HFFc6 (cell line): ENCODE measurements around the gene JHY. TPM values are rescaled to one million over a fixed set of nuclear protein-coding genes. Genes with fewer than 3 reads are reported as not detected.

Experiments
- DNase-seq: peaks from one replicate; pipeline ENCODE4 v3.0.0-alpha.2; 2018
- H3K27ac Mint-ChIP-seq: 2 replicates; pipeline ENCODE4 v1.8.0; 2020; ENCODE audit warnings: mild to moderate bottlenecking, mixed read lengths
- H3K27me3 Mint-ChIP-seq: 2 replicates; pipeline ENCODE4 v1.8.0; 2021; ENCODE audit warnings: mild to moderate bottlenecking, moderate library complexity, mixed read lengths; ENCODE audit not compliant: insufficient read depth
- H3K36me3 Mint-ChIP-seq: 2 replicates; pipeline ENCODE4 v1.8.0; 2021; ENCODE audit warnings: low read depth, mixed read lengths
- H3K4me1 Mint-ChIP-seq: 2 replicates; pipeline ENCODE4 v1.8.0; 2020; ENCODE audit warnings: low read depth, mixed read lengths
- H3K4me3 Mint-ChIP-seq: 2 replicates; pipeline ENCODE4 v1.8.0; 2020; ENCODE audit warnings: mild to moderate bottlenecking, moderate library complexity, mixed read lengths
- H3K9me3 Mint-ChIP-seq: 2 replicates; pipeline ENCODE4 v1.8.0; 2020; ENCODE audit warnings: mild to moderate bottlenecking, mixed read lengths
- total RNA-seq, 6 experiments: library from RNA; stranded (reverse); fragmentation: NEBNext Ultra II Directional; extraction: Animal tissue kit (Norgen Biotek cat#: 25700); gene quantifications; 2 replicates in 1 of 6; 3 replicates in 5 of 6; pipeline ENCODE4 v1.2.3, GENCODE V29; 2021
- TF ChIP-seq, protein P1 (sequence below): fragments of 200-600 bp; sonication (generic); IDR thresholded peaks from 2 replicates; pipeline ENCODE4 v1.5.0; 2021; ENCODE audit warnings: antibody characterized with exemption, mild to moderate bottlenecking

The JHY gene
- total RNA-seq, 6 experiments from 2014 or later = 5.2 to 6.4 (median 5.7) TPM

DNA sequence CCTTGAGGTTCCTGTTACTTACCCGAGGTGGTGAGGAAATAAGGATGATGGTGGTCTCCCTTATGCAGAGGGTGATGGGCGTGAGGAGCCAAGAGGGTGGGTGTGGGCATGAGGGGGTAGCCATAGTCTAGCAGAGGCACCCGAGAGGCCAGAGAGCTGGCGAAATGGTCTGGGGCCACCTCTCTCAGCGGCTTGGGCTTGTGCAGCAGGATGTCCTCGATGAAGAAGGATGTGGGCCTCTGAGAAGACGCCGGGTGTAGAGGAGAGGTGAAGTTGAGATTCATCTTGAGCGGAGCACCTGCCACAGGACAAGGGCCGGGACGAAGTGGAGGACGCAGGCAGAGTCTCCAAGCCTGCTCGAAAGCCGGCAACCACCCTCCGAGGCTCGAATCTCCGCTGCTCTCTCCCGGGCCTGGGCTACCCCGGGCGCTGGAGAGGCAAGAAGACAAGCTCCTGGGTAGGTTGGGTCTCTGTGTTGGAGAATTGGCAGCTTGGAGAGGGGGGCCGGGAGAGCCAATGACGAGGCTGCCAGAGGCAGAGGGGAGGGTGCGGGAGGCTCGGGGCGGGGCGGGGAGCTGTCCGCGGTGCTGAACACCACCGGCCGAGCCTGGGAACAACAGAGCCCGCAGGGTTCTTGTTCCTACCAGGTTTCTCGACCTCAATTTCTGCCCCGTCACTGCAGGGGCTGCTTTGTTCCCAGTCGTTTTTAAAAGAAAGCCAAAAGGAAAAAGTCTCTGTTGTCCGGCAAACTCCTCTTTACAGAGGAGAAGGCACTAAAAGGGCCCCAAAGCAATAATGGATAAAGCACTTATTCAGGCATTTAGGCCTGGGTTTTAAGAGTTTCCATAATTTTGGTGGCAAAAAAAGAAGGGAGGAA, 99.1 kb downstream of the JHY start, which contains the start of gene BSX:
Gene BSX (minus strand): TSS at position 447 of the 877 bp plus-strand sequence. CDS start 163 bp downstream, at position 284.
- H3K27ac Mint-ChIP-seq = no peak within 1 kb of the TSS
- peaks cover 84% of the 10 kb centered on the region for H3K27me3 Mint-ChIP-seq
- H3K9me3 Mint-ChIP-seq = peaks cover 4% of the 10 kb centered on the region; the same call in 1 of the 2 replicates
- peak; percentile 4 for DNase-seq
- H3K4me1 Mint-ChIP-seq = no peaks in the 10 kb centered on the region; the same call in 1 of the 2 replicates
- no peak within 1 kb of the TSS for H3K4me3 Mint-ChIP-seq
- TF ChIP-seq, protein P1, sequence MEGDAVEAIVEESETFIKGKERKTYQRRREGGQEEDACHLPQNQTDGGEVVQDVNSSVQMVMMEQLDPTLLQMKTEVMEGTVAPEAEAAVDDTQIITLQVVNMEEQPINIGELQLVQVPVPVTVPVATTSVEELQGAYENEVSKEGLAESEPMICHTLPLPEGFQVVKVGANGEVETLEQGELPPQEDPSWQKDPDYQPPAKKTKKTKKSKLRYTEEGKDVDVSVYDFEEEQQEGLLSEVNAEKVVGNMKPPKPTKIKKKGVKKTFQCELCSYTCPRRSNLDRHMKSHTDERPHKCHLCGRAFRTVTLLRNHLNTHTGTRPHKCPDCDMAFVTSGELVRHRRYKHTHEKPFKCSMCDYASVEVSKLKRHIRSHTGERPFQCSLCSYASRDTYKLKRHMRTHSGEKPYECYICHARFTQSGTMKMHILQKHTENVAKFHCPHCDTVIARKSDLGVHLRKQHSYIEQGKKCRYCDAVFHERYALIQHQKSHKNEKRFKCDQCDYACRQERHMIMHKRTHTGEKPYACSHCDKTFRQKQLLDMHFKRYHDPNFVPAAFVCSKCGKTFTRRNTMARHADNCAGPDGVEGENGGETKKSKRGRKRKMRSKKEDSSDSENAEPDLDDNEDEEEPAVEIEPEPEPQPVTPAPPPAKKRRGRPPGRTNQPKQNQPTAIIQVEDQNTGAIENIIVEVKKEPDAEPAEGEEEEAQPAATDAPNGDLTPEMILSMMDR = no peak
- peaks cover 5% of the 10 kb centered on the region; the same call in 1 of the 2 replicates for H3K36me3 Mint-ChIP-seq

DNA sequence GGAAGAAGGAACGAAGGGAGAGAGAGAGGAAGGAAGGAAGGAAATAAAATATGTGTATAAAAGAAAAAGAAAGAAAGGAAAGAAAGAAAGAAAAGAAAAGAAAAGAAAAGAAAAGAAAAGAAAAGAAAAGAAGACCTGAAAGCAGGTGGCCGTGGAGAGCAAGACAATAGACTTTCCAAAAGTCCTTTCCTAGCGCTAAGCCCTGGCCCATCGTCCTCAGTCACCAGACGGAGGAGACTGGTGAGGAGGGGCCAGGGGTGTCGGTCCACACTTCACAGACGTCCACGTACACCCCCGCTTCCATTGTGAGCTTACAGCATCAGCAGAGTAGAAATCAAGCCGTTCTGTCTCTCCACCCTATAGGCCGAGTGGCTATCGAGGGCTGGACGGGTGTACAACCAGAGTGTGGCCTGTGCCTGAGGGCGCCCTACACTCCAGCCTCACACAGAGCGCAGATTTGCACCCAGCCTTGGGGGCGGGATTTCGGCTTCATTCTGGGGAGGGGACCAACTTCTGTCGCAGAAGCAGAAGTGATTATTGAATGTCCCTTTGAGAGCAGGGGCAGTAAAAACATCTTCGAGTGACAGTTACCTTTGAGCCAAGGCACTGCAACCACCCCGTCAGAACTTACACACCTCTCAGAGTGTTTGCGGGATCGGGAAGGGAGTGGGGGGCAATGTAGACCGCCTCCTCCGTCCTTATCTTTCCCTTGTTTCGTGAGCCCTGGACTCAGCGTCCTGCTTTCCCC, 101.1 kb downstream of the JHY start:
- H3K4me1 Mint-ChIP-seq = no peaks in the 10 kb centered on the region; the same call in 1 of the 2 replicates
- H3K27ac Mint-ChIP-seq = no peak overlapping the region
- no peak for DNase-seq
- H3K9me3 Mint-ChIP-seq = no peaks in the 10 kb centered on the region
- peaks cover 75% of the 10 kb centered on the region for H3K27me3 Mint-ChIP-seq
- H3K4me3 Mint-ChIP-seq = peak overlapping the region; percentile 89
- no peaks in the 10 kb centered on the region for H3K36me3 Mint-ChIP-seq
- TF ChIP-seq, protein P1 = no peak

- H3K4me1 Mint-ChIP-seq = no peaks in the 10 kb centered on the region; the same call in 1 of the 2 replicates
Measured at GRCh38 chr11:122984186-122985011, 101.8 kb downstream of the JHY start.

GRCh38 chr11:122995526-122995925, 113.0 kb downstream of the JHY start:
- Mint-ChIP-seq H3K27ac (no peak overlapping the region), H3K9me3 (no peaks in the 10 kb centered on the region), H3K27me3 (peaks cover 46% of the 10 kb centered on the region), H3K36me3 (no peaks in the 10 kb centered on the region), H3K4me1 (peaks cover 12% of the 10 kb centered on the region), H3K4me3 (no peak overlapping the region)
- DNase-seq = no peak
- TF ChIP-seq, protein P1 = no peak

More at GRCh38 chr11:122984186-122985011, 101.8 kb downstream of the JHY start:
- DNase-seq = no peak
- Mint-ChIP-seq H3K36me3 (no peaks in the 10 kb centered on the region), H3K4me3 (peak overlapping the region; percentile 89), H3K9me3 (no peaks in the 10 kb centered on the region), H3K27me3 (peaks cover 67% of the 10 kb centered on the region), H3K27ac (no peak overlapping the region)
- TF ChIP-seq, protein P1 = no peak
